Measurements from ENCODE around the gene CD209.

CD209 gene

DNA sequence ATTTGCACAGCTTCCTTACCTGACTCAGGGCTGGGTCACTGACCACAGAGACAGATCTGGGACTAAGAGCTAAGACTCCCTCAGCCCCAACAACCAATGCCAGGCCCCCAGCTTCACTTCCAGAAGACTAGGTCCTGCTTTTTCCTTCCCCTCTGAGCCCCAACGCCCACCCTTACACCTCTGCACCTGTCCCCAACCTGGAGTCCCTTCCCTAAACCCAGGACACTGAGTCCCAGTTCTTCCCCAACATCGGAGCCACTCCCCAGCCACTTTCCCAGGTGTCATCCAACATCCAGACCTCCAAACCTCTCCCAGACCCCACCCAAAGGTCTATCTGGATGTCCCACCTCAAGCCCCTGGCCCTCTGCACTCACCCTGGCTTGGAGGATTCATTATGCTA, 48.3 kb downstream of the CD209 start:
- TF ChIP-seq, protein P1, sequence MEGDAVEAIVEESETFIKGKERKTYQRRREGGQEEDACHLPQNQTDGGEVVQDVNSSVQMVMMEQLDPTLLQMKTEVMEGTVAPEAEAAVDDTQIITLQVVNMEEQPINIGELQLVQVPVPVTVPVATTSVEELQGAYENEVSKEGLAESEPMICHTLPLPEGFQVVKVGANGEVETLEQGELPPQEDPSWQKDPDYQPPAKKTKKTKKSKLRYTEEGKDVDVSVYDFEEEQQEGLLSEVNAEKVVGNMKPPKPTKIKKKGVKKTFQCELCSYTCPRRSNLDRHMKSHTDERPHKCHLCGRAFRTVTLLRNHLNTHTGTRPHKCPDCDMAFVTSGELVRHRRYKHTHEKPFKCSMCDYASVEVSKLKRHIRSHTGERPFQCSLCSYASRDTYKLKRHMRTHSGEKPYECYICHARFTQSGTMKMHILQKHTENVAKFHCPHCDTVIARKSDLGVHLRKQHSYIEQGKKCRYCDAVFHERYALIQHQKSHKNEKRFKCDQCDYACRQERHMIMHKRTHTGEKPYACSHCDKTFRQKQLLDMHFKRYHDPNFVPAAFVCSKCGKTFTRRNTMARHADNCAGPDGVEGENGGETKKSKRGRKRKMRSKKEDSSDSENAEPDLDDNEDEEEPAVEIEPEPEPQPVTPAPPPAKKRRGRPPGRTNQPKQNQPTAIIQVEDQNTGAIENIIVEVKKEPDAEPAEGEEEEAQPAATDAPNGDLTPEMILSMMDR (IDR thresholded peaks at IDR 0.05; ENCODE audit: low read depth, low read length, missing control alignments), result no peak
- no peak overlapping the region for H3K4me3 ChIP-seq (ENCODE audit: low read depth, low read length)
- DNase-seq (ENCODE audit: low read depth), result no peak
- in situ Hi-C loops (cut with HindIII; ENCODE audit: low sequenced_read_pairs), result no loop called here

DNA sequence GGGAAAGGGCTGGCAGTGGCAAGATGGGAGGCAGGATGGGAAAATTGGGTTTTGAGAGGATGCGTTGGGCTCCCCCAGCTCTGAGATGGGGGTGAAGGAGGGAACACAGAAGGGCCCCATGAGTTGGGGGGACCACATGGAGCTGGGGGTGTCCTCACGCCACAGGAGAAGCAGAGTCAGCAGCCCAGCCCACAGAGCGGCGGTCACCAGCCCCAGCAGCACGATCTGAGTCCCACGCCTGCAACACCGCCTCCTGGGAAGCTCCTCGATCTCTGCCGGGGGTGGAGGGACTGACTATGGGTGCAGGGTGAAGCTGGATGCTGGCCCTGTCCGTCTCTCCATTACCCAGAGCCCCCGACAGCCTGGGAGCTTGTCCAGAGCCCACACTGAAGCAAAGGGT, 48.8 kb downstream of the CD209 start:
- in situ Hi-C loops (cut with HindIII; ENCODE audit: low sequenced_read_pairs), result no loop called here
- H3K4me3 ChIP-seq (ENCODE audit: low read depth, low read length), result no peak overlapping the region
- DNase-seq (ENCODE audit: low read depth), result no peak
- TF ChIP-seq, protein P1 (IDR thresholded peaks at IDR 0.05; ENCODE audit: low read depth, low read length, missing control alignments), result no peak

DNA sequence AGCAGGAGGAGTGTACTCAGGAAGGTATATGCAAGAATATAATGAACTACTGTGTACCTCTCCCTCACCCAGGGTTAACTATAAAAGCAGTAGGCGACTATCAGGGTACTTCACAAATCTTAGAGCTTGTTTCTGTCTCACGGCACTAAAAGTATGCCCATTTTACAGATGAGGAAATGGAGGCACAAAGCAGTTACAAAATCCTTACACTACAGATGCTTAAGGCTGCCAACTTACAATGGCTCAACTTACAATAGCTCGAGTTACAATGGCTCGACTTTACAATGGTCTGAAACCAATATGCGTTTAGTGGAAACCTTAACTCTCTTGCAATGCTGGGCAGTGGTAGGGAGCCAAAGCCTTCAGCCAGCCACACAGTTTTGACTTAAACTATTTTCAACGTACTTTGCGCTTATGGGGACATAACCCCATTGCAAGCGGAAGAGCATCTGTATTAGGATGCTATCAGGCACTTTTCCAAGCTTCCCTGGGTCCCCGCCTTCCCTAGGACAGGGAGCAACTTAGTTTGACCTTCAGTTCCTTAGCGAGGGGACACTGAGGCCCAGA, 49.5 kb downstream of the CD209 start:
- no peak overlapping the region for H3K4me3 ChIP-seq (ENCODE audit: low read depth, low read length)
- TF ChIP-seq, protein P1 (IDR thresholded peaks at IDR 0.05; ENCODE audit: low read depth, low read length, missing control alignments), result no peak
- in situ Hi-C loops (cut with HindIII; ENCODE audit: low sequenced_read_pairs), result no loop called here
- DNase-seq (ENCODE audit: low read depth), result no peak

DNA sequence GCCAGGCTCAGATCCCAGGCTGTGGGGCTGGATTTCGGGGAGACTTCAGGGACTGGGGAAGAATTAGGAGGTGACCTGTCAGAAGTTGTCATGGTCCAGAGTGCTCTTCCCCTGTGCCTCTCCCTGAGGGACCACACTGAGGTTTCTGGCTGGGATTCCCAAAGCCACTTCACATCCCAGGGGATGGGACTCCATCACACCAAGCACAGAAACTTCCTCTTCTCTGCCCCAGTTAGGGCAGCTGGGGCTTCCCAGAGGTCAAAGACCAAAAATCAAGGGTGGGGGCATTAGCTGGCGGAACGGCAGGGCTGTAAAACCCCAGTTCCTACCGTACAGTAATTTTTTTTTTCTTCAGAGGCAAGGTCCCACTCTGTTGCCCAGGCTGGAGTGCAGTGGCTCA, 52.8 kb downstream of the CD209 start:
- TF ChIP-seq, protein P1 (IDR thresholded peaks at IDR 0.05; ENCODE audit: low read depth, low read length, missing control alignments), result no peak
- H3K4me3 ChIP-seq (ENCODE audit: low read depth, low read length), result no peak overlapping the region
- in situ Hi-C loops (cut with HindIII; ENCODE audit: low sequenced_read_pairs), result no loop called here
- no peak for DNase-seq (ENCODE audit: low read depth)

DNA sequence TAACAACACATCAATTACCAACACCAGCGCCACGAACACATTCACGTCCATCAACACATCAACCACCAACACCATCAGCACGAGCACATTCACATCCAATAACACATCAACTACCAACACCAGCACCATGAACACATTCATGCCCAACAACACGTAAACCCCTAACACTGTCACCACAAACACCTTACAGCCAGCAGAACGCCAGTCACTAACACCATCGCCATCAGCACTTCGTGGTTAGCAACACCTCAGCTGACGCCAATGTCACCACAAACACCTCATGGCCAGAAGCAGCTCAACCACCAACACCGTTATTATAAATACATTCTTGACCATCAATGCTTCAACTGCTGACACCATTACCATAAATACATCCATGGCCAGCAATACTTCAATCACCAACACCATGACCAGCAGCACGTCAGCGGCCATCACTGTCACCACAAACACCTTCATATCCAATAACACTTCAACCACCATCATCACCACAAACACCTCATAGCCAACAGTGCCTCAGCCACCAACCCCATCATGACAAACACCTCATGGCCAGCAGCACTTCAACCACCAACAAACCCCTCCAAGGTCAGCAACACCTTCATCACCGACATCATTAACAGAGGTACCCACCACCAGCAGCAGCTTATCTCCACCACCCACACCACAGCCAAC, 54.8 kb downstream of the CD209 start:
- TF ChIP-seq, protein P1 (IDR thresholded peaks at IDR 0.05; ENCODE audit: low read depth, low read length, missing control alignments), result no peak
- H3K4me3 ChIP-seq (ENCODE audit: low read depth, low read length), result no peak overlapping the region
- in situ Hi-C loops (cut with HindIII; ENCODE audit: low sequenced_read_pairs), result no loop called here
- DNase-seq (ENCODE audit: low read depth), result no peak

DNA sequence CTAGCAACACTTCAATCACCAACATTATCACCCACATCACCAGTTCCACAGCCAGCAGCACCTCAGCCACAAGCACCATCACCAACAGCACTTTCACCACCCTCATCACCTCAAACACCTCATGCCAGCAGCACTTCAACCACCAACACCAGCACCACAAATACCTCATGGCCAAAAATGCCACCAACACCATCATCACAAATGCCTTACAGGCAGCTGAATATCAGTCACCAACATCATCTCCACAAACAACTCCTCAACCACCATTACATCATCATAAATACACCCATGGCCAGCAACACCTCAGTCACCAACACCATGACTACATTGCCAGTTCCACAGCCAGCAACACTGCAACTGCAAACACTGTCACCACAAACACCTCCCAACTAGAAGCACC, 55.8 kb downstream of the CD209 start:
- DNase-seq (ENCODE audit: low read depth), result no peak
- in situ Hi-C loops (cut with HindIII; ENCODE audit: low sequenced_read_pairs), result no loop called here
- TF ChIP-seq, protein P1 (IDR thresholded peaks at IDR 0.05; ENCODE audit: low read depth, low read length, missing control alignments), result no peak
- H3K4me3 ChIP-seq (ENCODE audit: low read depth, low read length), result no peak overlapping the region

All from astrocyte of the cerebellum (primary cell).